ENCODE measurements around the gene CTNNA1.

The CTNNA1 gene

DNA sequence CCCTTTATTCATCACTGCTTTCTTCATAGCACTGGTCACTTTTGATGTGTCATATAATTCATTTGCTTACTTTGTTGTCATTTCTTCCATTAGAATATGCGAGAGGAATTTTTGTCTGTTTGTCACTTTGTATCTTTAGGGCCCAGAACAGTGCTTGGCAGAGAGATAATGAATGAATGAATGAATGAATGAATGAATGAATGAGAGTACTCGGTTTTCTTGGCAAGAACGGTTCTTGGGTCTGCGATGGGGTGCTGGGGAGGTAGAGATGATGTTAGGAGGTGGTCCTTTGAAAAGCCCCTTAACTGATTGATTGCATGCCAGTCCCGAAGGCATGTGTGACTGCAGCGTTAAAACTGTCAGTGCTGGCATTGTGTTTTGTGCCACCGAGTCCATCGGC lies 174.3 kb downstream of the CTNNA1 start:
- DNase-seq (ENCODE audit: low spot score) = no peak
- TF ChIP-seq CTCF (IDR thresholded peaks at IDR 0.05; ENCODE audit: extremely low read depth, missing control alignments) = no peak

DNA sequence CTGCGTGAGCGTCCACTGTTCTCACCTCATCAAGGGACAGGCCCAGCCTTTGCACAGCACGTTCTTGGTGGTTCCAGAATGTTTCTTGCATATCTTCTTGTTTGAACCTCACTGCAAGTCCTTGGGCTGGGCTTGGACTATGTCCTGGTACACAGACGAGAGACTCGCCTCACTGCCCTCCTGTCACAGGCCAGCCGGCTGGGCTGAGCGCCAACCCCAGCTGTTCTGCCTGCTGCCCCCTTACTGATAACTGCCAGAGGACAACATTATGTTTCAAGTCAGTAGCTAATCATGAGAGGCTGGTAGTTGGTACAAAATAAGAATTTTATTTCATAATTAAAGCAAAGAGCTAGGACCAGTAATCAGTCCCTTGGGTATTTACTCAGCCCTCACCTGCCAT lies 174.8 kb downstream of the CTNNA1 start:
- no peak for DNase-seq (ENCODE audit: low spot score)
- no peak for TF ChIP-seq CTCF (IDR thresholded peaks at IDR 0.05; ENCODE audit: extremely low read depth, missing control alignments)

GRCh38 chr5:138929571-138929955 lies 176.3 kb downstream of the CTNNA1 start:
- TF ChIP-seq CTCF (IDR thresholded peaks at IDR 0.05; ENCODE audit: extremely low read depth, missing control alignments) = no peak
- DNase-seq (ENCODE audit: low spot score) = no peak

- DNase-seq (ENCODE audit: low spot score) = no peak
- no peak for TF ChIP-seq CTCF (IDR thresholded peaks at IDR 0.05; ENCODE audit: extremely low read depth, missing control alignments)
Observed at GRCh38 chr5:138930371-138931097, 177.3 kb downstream of the CTNNA1 start.

DNA sequence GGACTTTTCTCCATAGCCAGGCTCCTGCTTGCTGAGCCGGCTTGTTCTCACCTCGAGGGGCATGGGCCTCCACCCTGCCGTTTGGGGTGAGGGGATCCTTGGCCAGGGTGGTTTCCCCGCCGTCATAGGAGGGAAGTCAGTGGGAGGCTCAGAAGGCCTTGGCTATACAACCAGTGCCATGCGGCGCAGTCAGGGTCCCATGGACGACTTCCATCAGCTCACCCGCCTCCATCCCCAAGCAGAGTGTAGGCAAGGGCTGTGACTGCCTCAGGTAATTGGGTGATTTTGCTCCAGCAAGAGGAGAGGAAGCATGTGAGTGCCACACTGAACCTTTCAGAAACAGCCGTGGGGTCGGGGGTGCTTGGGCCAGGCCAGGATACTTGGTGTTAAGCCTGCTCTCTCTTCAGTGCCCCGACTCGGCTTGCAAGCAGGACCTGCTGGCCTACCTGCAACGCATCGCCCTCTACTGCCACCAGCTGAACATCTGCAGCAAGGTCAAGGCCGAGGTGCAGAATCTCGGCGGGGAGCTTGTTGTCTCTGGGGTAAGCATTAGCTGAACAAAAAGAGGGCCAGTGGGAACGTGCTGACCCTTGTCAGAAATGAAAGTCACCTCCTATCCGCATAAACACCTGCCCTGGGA lies 179.1 kb downstream of the CTNNA1 start:
- no peak for TF ChIP-seq CTCF (IDR thresholded peaks at IDR 0.05; ENCODE audit: extremely low read depth, missing control alignments)
- DNase-seq (ENCODE audit: low spot score) = no peak

GRCh38 chr5:138933522-138934290 lies 180.5 kb downstream of the CTNNA1 start:
- no peak for TF ChIP-seq CTCF (IDR thresholded peaks at IDR 0.05; ENCODE audit: extremely low read depth, missing control alignments)
- DNase-seq (ENCODE audit: low spot score) = no peak

GRCh38 chr5:138934971-138935370 lies 181.7 kb downstream of the CTNNA1 start:
- TF ChIP-seq CTCF (IDR thresholded peaks at IDR 0.05; ENCODE audit: extremely low read depth, missing control alignments) = no peak
- no peak for DNase-seq (ENCODE audit: low spot score)
